CD4-positive, alpha-beta T cell treated with Interleukin-21 for 1 hour (primary cell): Measurements from ENCODE around the gene WAC.
"Not testable (repeated sequence)": the region's sequence is repeated elsewhere in the genome, so short reads cannot be mapped to it uniquely, and the experiment has no call there.

Experiments used
- DNase-seq: peaks from one replicate; pipeline ENCODE4 v3.0.0-alpha.2; 2020

The WAC gene, protein sequence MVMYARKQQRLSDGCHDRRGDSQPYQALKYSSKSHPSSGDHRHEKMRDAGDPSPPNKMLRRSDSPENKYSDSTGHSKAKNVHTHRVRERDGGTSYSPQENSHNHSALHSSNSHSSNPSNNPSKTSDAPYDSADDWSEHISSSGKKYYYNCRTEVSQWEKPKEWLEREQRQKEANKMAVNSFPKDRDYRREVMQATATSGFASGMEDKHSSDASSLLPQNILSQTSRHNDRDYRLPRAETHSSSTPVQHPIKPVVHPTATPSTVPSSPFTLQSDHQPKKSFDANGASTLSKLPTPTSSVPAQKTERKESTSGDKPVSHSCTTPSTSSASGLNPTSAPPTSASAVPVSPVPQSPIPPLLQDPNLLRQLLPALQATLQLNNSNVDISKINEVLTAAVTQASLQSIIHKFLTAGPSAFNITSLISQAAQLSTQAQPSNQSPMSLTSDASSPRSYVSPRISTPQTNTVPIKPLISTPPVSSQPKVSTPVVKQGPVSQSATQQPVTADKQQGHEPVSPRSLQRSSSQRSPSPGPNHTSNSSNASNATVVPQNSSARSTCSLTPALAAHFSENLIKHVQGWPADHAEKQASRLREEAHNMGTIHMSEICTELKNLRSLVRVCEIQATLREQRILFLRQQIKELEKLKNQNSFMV

DNA sequence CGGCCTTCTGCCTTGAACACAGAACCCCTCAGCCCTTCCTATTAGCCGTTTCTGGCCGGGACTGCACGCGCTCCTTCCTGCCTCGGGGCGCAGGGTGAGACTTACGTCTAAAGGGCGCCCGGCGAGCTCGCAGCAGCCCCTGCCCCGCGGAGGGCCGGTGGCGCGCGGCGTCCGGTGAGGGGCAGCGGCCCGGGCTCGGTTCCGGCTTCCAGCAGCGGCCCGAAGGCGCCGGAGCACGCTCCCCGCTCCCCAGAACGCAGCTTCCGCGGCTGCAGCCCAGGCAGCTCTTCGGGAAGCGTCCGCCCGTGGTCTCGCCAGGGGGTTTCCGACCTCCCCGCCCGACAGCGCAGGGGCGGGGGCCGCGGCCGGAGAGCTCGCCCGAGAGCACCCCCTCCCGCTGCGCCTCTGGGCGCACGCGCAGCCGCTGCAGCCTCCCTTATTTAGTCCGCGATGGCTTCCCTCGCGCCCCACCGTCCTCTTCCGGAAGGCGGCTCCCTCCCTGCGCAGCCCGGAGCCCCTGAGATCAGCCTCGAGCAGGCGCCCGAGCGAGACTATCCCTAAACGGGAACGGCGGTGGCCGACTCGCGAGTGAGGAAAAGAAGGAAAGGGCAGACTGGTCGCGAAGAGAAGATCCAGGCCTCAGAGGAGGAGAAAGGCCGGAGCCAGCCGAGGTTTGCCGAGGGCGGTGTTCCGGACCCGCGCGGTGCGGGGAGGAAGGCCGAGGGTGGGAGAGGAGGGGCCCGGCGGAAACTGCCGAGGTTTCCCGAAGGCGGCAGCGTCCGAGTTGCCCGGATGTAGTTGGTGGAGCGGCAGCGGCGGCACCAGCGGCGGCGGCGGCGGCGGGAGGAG, at the start of gene WAC:
TSS of gene WAC (plus strand) at position 782 of the 849 bp plus-strand sequence. CDS start 462 bp downstream, outside the sequence.
- DNase-seq = peak; percentile 96

DNA sequence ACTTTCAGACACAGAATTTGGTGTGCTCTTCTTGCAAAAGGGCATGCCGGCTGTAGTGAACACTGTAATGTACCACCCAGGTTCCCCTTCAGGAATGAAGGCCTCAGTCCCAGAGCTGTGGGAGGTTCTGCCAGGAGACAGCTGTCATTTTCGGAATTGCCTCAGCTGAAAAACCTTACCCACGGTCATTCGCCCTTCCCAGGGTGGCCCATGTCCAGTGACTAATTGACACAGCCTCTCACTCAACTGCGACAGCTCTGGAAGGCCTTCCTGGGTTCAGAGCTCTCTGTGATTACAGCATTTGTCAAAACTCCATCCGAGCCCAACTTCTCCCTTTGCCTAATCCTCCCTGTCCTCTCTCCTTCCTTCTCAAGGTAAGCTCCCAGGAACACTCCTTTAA, 43.7 kb upstream of the WAC start:
- DNase-seq = no peak

DNA sequence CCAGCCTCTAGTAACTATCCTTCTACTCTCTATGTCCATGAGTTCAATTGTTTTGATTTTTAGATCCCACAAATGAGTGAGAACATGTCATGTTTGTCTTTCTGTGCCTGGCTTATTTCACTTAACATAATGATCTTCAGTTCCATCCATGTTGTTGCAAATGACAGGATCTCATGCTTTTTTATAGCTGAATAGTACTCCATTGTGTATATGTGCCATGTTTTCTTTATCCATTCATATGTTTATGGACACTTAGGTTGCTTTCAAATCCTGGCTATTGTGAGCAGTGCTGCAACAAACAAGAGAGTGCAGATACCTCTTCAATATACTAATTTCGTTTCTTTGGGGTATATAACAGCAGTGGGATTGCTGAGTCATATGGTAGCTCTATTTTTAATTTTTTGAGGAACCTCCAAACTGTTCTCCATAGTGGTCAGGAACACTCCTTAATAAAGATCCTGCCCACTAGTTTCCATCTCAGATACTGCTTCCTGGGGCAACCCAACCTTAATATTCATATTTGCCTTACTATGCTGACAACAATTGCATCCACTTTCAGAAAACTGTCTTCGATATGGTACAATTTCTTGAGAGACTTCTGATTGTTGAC, 42.6 kb upstream of the WAC start:
- not testable (repeated sequence) for DNase-seq

DNA sequence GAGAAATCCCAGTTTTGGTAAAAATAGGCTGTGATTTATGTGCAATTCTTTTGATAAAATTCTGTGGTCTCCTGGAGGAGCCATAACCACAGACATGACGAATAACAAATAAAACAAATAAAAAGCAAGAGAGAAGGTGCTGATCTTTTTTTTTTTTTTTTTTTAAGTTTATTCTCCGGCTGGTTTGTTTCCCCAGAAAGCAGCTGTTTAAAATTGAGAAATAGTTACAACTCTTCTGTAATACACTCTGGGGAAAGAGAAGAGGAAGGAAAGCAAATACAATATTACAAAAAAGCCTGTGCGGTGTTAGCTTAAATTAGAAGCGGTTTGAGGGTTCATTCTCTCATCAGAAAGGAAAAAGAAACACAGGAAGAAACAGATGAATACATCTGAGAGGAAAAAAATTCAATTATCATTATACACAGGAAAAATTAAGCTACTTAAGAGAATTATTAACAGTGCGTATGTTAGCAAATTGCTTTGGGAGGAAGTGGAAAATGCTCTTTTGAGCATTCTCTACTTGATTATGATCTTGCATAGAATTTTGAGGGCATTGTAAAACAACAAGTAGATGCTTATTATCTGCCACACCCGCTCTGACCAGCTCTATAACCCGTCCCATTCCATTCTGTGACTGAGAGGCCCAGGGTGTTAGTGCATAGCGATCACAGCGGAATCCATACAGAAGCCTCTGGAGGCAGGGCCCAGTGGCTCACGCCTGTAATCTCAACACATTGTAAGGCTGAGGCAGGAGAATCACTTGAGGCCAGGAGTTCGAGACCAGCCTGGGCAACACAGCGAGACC, 40.6 kb upstream of the WAC start:
- no peak for DNase-seq

DNA sequence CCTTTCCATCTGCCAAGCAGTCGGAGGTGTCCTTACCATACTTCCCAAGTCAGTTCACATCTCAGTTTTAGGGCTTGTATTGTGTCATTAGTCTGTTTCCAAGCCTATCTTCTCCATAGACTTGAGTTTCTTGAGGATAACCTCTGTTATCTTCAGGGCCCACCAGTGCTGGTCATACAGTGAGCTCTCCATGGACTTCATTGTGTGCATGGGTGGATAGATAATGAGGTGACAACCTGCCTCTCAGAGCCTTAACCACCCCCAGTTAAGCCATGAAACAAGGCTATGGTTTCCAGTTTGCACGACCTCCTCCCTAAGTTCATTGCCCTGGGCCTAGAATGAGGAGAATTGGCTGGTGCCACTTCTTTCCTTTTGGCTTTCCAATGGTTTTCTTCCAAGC, 38.5 kb upstream of the WAC start:
- no peak for DNase-seq

DNA sequence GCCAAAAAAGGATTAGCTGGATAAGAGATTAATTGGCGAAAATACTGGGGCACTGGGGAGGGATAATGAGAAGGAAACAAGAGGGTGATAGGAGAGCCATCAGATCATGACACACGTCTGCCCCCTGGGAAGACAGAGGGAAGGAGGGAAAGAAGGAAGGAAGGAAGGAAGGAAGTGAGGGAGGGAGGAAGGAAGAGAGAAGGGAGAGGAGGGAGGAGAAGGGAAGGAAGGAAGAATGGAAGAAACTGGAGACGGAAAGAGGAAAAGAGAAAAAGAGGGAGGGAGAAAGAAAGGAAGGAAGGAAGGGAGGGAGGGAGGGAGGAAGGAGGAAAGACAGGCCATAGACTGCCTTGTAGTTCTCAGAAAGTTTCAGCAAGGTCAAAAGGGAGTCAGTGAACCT, 37.8 kb upstream of the WAC start:
- no peak for DNase-seq

DNA sequence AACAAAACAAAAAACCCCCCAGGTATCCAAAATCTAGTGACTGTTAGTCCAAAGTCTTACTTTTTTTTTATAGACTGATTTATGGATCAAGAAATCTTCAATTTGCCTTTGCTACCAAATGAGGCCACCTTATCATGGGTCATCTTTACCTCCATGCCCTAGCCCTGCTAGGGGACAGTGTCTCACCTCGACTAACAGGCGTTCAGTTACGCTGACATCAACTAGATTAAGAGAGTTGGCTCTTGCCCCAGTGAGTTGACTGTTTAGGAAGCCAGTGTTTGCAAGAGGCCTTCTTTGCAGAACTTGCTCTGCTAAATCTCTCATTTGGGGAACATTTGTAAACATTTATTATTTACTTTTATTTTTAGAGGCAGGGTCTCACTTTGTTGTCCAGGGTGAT, 36.9 kb upstream of the WAC start:
- DNase-seq = no peak

DNA sequence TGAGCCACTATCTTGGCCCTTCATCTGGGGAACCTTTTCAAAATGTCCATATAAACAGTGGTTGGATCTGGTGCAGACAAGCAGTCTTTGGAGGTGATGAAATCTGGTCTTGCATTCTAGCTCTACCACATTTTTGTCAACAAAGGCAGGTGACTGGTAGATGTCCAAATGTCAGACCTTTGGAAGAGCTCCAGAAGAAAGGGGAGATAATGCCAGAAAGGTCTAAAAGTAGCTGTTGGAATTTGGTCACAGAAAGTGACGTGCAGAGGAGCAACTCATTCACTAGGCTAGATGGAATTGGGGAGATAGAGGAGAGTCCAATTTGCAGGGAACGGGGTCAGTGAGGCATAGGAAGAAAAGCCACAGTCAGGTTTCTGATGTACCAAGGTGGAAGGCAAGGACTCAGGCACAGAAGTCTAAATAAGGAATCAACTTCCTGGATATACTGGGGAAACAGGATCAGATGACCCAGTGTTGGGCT, 36.4 kb upstream of the WAC start:
- no peak for DNase-seq

DNA sequence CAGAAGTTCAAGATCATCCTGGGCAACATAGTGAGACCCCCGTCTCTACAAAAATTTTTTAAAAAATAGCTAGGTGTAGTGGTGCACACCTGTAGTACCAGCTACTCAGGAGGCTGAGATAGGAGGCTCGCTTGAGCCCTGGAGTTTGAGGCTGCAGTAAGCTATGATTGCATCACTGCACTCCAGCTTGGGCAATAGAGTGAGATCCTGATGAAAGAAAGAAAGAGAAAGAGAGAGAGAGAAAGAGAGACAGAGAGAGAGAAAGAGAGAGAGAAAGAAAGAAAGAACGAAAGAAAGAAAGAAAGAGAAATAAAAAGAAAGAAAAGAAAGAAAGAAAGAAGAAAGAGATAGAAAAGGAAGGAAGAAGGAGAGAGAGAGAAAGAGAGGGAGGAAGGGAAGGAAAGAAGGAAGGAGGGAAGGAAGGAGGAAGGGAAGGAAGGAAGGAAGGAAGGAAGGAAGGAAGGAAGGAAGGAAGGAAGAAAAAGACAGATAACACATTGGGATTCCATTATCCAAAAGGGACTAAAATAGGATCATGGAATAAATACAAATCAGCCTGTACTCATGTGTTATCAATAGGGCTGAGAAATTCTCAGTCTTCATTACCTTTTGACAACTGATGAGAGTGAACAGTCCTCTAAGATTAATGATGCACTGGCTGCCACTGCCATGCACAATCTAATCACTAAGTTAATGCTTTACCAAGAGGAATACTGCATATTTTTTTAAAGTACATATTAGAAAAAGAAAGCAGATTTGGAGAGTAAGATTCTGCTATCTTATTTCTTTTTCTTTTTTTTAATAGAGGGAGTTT, 35.4 kb upstream of the WAC start:
- no peak for DNase-seq

DNA sequence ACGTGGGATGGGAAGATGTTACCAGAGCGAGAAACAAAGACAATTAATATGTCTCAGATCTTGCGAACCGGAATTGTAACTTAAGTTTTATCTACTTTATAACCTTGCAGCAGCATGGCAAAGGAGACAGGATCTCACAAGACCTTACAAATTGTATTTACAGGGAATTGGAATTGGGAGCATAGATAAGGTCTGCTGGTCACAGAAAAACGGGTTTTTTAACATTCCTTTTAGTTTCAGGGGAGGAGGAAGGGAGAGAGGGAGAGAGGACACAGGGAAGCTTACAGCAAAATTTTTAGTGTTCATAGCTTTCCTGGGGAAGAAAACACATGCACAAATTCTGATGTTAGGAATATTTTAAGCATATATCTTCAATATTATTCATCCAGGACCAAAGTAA, 32.7 kb upstream of the WAC start:
- DNase-seq = not testable (repeated sequence)

DNA sequence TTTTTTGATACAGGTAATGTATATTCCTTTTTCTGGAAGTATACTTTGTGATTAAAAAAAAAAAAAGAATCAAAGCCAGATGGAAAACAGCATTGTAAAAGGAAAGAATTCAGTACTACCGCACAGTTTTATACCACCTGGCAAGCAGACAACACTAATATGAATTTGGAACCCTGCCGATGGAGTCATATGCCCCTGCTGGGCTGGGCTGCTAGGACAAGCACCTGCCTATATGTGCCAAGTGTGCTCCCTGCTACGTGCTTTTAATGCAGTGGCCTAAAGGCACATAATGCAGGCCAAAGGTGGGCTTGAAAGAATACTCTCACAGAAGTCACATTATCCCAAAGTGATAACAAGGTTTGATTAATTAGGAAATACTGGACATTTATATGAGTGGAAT, 29.8 kb upstream of the WAC start:
- DNase-seq = no peak

DNA sequence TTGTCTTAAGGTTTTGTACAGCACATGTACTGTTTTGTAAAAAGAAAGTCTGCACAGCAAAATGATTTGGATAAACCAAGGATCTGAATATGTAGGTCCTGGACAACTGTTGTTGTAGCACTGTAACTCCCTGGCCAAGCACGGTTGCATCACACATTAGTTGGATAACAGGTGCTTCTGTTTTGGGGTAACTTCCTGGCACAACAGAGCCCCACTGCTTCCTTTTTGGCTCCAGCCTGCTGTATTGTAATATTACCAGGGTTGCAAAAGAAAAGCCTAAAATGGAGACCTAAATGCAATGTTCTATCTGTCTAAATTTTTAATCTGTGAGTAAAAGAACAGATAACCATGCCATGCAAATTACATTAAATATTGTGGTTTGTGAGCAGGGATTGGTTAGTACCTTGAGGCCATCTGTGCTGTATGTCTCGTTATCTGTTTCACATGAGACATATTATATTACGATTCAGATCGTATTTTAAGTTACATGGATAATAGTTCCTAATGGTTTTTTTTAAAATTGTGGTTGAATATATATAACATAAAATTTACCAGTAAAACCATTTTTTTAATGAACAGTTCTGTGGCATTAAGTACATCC, 27.5 kb upstream of the WAC start:
- DNase-seq = no peak

DNA sequence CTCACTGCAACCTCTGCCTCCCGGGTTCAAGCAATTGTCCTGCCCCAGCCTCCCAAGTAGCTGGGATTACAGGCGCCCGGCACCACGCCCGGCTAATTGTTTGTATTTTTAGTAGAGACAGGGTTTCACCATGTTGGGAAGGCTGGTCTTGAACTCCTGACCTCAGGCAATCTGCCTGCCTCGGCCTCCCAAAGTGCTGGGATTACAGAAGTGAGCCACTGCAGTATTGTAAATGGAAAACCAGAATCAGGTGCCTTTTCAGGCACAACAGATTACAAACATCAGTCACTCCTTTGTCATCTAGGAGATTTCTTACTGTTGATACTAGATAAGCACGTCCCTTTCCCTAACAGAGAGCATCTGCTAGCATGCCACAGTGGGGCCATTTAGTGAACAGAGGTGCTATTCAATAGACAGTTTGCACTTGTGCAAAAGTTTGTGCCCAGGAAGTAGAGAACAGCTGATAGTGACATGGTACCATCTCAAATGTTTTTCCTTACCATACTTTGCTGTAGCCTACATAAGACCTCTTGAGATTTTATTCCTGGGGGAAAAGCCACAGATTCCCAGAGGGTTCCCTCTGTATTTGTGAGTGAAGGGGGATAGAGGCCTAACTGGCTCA, 24.5 kb upstream of the WAC start:
- DNase-seq = no peak

DNA sequence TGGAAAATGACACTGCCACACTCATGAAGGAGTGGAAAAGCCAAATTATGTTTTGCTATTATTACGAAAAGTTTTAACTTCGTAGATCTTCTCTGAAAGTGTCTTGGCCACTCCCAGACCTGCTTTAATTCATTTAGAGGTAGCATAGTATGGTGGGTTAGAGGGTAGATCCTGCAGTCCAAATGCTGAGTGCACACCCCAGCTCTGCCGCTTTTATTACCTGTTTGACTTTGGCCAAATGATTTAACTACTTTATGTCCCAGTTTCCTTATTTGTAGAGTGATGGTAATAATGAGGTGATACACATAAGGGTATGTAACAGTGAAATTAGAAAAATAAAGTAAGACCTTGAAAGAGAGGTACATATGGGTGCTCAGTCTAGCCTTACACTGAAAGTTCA, 23.6 kb upstream of the WAC start:
- DNase-seq = no peak

DNA sequence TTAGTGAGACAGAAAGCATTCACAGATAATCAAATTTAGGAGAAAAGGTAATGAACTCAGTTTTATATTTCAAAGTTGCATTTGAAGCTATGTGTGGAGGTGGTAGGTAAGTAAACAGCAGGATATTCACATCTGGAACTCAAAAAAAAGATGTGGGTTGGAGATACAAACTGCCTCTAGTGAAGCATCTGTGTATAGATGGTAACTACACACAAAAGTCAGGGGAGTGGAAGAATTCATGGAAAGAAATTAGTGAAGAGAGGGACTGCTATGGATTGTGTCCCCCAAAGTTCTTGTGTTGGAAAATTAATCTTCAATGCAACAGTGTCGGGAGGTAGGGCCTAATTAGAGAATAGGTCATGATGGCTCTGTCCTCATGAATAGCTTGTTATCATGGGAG, 18.3 kb upstream of the WAC start:
- DNase-seq = no peak

DNA sequence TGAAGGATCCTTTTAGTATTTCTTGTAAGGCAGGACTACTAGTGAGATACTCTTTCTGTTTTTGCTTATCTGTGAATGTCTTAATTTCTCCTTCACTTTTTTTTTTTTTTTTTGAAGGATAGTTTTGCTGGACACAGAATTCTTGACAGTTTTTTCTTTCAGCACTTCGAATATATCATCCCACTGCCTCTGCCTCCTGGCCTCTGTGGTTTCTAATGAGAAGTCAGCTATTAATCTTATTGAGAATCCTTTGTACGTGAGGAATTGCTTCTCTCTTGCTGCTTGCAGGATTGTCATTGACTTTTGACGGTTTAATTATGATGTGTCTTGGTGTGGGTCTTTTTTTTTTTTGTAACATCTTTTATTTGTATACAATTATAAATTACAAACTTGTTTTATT, 12.6 kb upstream of the WAC start:
- no peak for DNase-seq

DNA sequence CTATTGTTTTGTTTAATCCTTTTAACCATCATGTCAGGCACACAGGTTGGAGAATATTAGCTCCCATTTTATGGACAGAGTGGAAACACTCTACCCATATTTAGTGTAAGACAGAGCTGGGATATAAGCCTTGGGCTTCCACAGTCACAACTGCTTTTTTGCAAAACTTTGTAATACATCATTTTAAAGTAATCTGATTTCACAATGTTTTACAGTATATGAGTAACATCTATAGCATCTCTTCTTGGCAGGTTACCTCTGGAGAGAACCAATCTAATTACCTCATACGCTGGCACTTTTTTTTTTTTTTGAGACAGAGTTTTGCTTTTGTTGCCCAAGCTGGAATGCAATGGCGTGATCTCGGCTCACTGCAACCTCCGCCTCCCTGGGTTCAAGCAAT, 12.1 kb upstream of the WAC start:
- DNase-seq = not testable (repeated sequence)

DNA sequence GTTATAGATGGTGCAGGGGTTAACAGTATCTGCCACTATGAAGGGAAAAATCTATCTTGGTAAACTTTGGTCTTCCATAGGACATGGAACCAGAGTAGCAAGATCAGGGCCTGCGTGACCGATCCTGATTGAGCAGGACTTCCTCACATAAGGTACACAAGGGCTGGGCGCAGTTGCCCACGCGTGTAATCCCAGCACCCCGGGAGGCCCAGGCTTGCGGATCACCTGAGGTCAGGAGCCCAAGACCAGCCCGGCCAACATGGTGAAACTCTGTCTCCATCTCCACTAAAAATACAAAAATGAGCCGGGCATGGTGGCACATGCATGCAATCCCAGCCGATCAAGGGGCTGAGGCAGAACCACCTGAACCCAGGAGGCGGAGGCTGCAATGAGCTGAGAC, 11.0 kb upstream of the WAC start:
- not testable (repeated sequence) for DNase-seq

DNA sequence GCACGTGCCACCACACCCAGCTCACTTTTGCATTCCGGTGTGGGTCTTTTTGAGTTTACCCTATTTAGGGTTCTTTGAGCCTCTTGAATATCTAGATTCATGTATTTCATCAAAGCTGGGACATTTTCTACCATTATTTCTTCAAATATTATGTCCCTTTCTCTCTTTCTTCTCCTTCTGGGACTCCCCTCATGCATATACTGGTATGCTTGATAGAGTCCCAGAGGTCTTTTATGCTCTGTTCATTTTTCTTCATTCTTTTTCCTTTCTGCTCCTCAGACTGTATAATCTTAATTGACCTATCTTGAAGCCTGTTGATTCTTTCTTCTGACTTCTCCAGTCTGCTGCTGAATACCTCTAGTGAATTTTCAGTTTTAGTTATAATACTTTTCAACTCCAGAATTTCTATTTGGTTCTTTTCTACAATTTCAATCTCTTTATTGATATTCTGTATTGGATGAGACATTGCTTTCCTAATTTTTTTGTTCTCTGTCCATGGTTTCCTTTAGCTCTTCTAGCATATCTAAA, 9.1 kb upstream of the WAC start:
- no peak for DNase-seq

DNA sequence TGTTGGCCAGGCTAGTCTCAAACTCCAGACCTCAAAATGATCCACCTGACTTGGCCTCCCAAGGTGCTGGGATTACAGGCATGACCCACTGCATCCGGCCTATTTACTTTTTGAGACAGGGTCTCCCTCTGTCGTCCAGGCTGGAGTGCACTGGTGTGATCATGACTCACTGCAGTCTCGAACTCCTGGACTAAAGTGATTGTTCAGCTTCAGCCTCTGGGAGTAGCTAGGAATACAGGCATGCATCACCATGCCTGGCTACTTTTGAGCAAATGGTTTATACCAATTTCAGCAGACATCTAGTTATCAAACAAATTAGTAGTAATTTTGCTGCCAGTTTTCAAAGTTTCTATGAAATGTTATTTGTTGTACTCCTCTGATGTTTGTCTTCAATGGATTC, 2.2 kb upstream of the WAC start:
- no peak for DNase-seq
